HCT116 (cell line): ENCODE data around the gene FAM50B. TPM values are rescaled to one million over a fixed set of nuclear protein-coding genes. Genes with fewer than 3 reads are reported as not detected.

Source experiments
- ATAC-seq: fragments of 200-7000 bp; cut with Tn5 transposase; 2 replicates; pipeline ENCODE4 v1.9.1; 2020; ENCODE audit warnings: mild to moderate bottlenecking, moderate library complexity
- BruUV-seq: library from RNA; stranded (reverse); fragments of 400-500 nt; replicated peaks from 2 replicates; lab custom pipeline; 2021; lab: Mats Ljungman, UMichigan
- CTCF ChIA-PET: fragments of 300-600 bp; sonication (Branson Sonifier 250); formaldehyde crosslinking; loops from one replicate; lab custom pipeline; 2021; ENCODE audit warnings: antibody characterized with exemption; lab: Charles Lee
- POLR2A ChIA-PET: fragments of 300-600, 350-600 bp; sonication (Branson Sonifier 250); formaldehyde crosslinking; loops from one replicate; lab custom pipeline; 2021; ENCODE audit warnings: antibody characterized with exemption; lab: Charles Lee
- RAD21 ChIA-PET, 2 experiments: fragments of 300-600 bp; sonication (Branson Sonifier 250); formaldehyde crosslinking; loops; one replicate each; lab custom pipeline; 2023; ENCODE audit warnings: low total read pairs in 2 of 2; ENCODE audit not compliant: uncharacterized antibody in 2 of 2, unreplicated experiment in 2 of 2, low non-redundant PET in 1 of 2; lab: Charles Lee
- DNase-seq: peaks from one replicate; pipeline ENCODE4 v3.0.0-alpha.2; 2010; ENCODE audit warnings: low read depth, low spot score
- H2AFZ ChIP-seq: fragments of 200-600 bp; shearing (Covaris generic), sonication (generic); 2 replicates; pipeline ENCODE4 v1.6.1; 2017; ENCODE audit warnings: low read depth, mixed run types, mixed read lengths, antibody characterized with exemption, low read length; ENCODE audit not compliant: poor library complexity, severe bottlenecking
- H3K27ac ChIP-seq: 2 replicates; pipeline ENCODE4 v1.5.1; 2012; ENCODE audit warnings: low read depth, low read length
- H3K27me3 ChIP-seq: fragments of 200-600 bp; sonication (generic); 2 replicates; pipeline ENCODE4 v1.6.1; 2016; ENCODE audit warnings: mixed run types, low read length, mixed read lengths; ENCODE audit not compliant: insufficient read depth
- H3K36me3 ChIP-seq, 2 experiments: fragments of 200-500 bp in 1 of 2; fragments of 200-600 bp in 1 of 2; sonication (Bioruptor generic) in 1 of 2; sonication (generic) in 1 of 2; 2 replicates each; pipeline versions ENCODE4 v1.5.1 to v1.6.1; 2014 to 2016; ENCODE audit warnings: low read length in 2 of 2, inconsistent platforms in 1 of 2, mixed read lengths in 1 of 2, mixed run types in 1 of 2; ENCODE audit not compliant: insufficient read depth in 2 of 2, control insufficient read depth in 1 of 2
- H3K4me1 ChIP-seq, 2 experiments: fragments of 200-600 bp in 1 of 2; sonication (generic) in 1 of 2; 2 replicates each; pipeline versions ENCODE4 v1.5.1 to v1.6.1; 2012 to 2017; ENCODE audit warnings: low read length in 2 of 2, inconsistent platforms in 1 of 2, mild to moderate bottlenecking in 1 of 2, mixed read lengths in 1 of 2, mixed run types in 1 of 2, moderate library complexity in 1 of 2; ENCODE audit not compliant: insufficient read depth in 2 of 2, control insufficient read depth in 1 of 2
- H3K4me2 ChIP-seq: fragments of 200-600 bp; sonication (generic); 2 replicates; pipeline ENCODE4 v1.6.1; 2017; ENCODE audit warnings: mixed run types, low read length, mixed read lengths
- H3K4me3 ChIP-seq, 2 experiments: fragments of 200-600 bp in 1 of 2; sonication (generic) in 1 of 2; replicated peaks in 1 of 2; 2 replicates each; pipeline ENCODE4 v1.5.1; 2011 to 2016; ENCODE audit warnings: low read length in 2 of 2, control low read depth in 1 of 2, low read depth in 1 of 2, mild to moderate bottlenecking in 1 of 2, mixed read lengths in 1 of 2, mixed run types in 1 of 2
- H3K79me2 ChIP-seq: fragments of 200-600 bp; sonication (generic); 2 replicates; pipeline ENCODE4 v1.6.1; 2017; ENCODE audit warnings: mild to moderate bottlenecking, mixed run types, low read length, moderate library complexity, mixed read lengths; ENCODE audit not compliant: insufficient read depth
- H3K9ac ChIP-seq: fragments of 200-600 bp; sonication (generic); 2 replicates; pipeline ENCODE4 v1.6.1; 2016; ENCODE audit warnings: low read length, mixed read lengths
- H3K9me2 ChIP-seq: fragments of 200-600 bp; sonication (generic), shearing (Covaris generic); 2 replicates; pipeline ENCODE4 v1.6.1; 2017; ENCODE audit warnings: mixed run types, mild to moderate bottlenecking, moderate library complexity; ENCODE audit not compliant: insufficient read depth
- H3K9me3 ChIP-seq, 2 experiments: fragments of 200-500 bp in 1 of 2; fragments of 200-600 bp in 1 of 2; sonication (Bioruptor generic) in 1 of 2; sonication (generic) in 1 of 2; 2 replicates each; pipeline ENCODE4 v1.6.1; 2014 to 2017; ENCODE audit warnings: low read length in 2 of 2, mixed read lengths in 2 of 2, inconsistent platforms in 1 of 2, low read depth in 1 of 2, mild to moderate bottlenecking in 1 of 2, mixed run types in 1 of 2, moderate library complexity in 1 of 2; ENCODE audit not compliant: control insufficient read depth in 1 of 2, insufficient read depth in 1 of 2
- H4K20me1 ChIP-seq: fragments of 200-600 bp; sonication (generic), shearing (Covaris generic); 2 replicates; pipeline ENCODE4 v1.6.1; 2017; ENCODE audit warnings: mixed run types, mild to moderate bottlenecking, moderate library complexity; ENCODE audit not compliant: insufficient read depth
- CBX3 ChIP-seq: IDR thresholded peaks from 2 replicates; pipeline ENCODE4 v1.6.1; 2012; ENCODE audit warnings: low read depth
- CEBPB ChIP-seq: IDR thresholded peaks from 2 replicates; pipeline ENCODE4 v1.6.1; 2012; ENCODE audit warnings: low read depth
- EGR1 ChIP-seq: IDR thresholded peaks from 2 replicates; pipeline ENCODE4 v1.6.1; 2012; ENCODE audit warnings: low read depth
- EZH2 ChIP-seq: fragments of 200-600 bp; sonication (generic); IDR thresholded peaks from 2 replicates; pipeline ENCODE4 v1.6.1; 2017; ENCODE audit warnings: antibody characterized with exemption, mixed run types
- EZH2phosphoT487 ChIP-seq: fragments of 200-600 bp; IDR thresholded peaks from 2 replicates; pipeline ENCODE4 v1.6.1; 2018; ENCODE audit warnings: antibody characterized with exemption, borderline replicate concordance
- FOSL1 ChIP-seq: IDR thresholded peaks from 2 replicates; pipeline ENCODE4 v1.6.1; 2012; ENCODE audit warnings: low read depth
- JUND ChIP-seq: IDR thresholded peaks from 2 replicates; pipeline ENCODE4 v1.6.1; 2012
- MAX ChIP-seq: IDR thresholded peaks from 2 replicates; pipeline ENCODE4 v1.6.1; 2012
- RAD21 ChIP-seq: IDR thresholded peaks from 2 replicates; pipeline ENCODE4 v1.6.1; 2012; ENCODE audit warnings: low read depth, mild to moderate bottlenecking
- SIN3A ChIP-seq: IDR thresholded peaks from 2 replicates; pipeline ENCODE4 v1.6.1; 2012; ENCODE audit warnings: low read depth
- SP1 ChIP-seq: IDR thresholded peaks from 2 replicates; pipeline ENCODE4 v1.6.1; 2012; ENCODE audit warnings: low read depth
- SRF ChIP-seq: IDR thresholded peaks from 2 replicates; pipeline ENCODE4 v1.6.1; 2012; ENCODE audit warnings: low read depth
- ZBTB33 ChIP-seq: IDR thresholded peaks from 2 replicates; pipeline ENCODE4 v1.6.1; 2011; ENCODE audit warnings: mild to moderate bottlenecking, low read length, moderate library complexity; ENCODE audit not compliant: insufficient replicate concordance; ENCODE audit errors: extremely low read depth
- ZFX ChIP-seq: fragments of 450-650 bp; IDR thresholded peaks from 2 replicates; pipeline ENCODE4 v1.6.1; 2017
- ZNF274 ChIP-seq: fragments of 200-500 bp; sonication (Bioruptor generic); IDR thresholded peaks from 2 replicates; pipeline ENCODE4 v1.6.1; 2014; ENCODE audit warnings: mild to moderate bottlenecking, low read depth, low read length, inconsistent platforms
- intact Hi-C: fragments of 100-400 bp; cut with micrococcal nuclease; formaldehyde crosslinking; loops from 2 replicates; pipeline ENCODE4 v1.10.0; 2022
- total RNA-seq: library from RNA; stranded (reverse); gene quantifications from one replicate; pipeline ENCODE4 v1.2.1, GENCODE V29; 2021; ENCODE audit not compliant: unreplicated experiment

FAM50B gene
- total RNA-seq, 1 experiment from 2014 or later = 0.86 TPM

- TF ChIP-seq MAX (no peak), ZFX (no peak), RAD21 (no peak), CEBPB (no peak), EZH2 (no peak), CBX3 (no peak), SRF (no peak), SIN3A (no peak), EZH2phosphoT487 (no peak), ZNF274 (no peak), ZBTB33 (no peak), SP1 (no peak), FOSL1 (no peak), EGR1 (no peak), JUND (no peak)
- Histone ChIP-seq H2AFZ (no peak overlapping the region), H3K9ac (no peak overlapping the region), H3K36me3 (no peaks in the 10 kb centered on the region), H3K9me2 (no peaks in the 10 kb centered on the region), H4K20me1 (no peaks in the 10 kb centered on the region), H3K4me1 (no peaks in the 10 kb centered on the region), H3K79me2 (no peaks in the 10 kb centered on the region), H3K27me3 (no peaks in the 10 kb centered on the region), H3K4me2 (no peak overlapping the region), H3K4me3 (no peak overlapping the region), H3K9me3 (no peaks in the 10 kb centered on the region), H3K27ac (no peak overlapping the region)
- intact Hi-C loops = no loop called here
- CTCF ChIA-PET = no interaction called here
- DNase-seq (no peak), ATAC-seq (no peak)
- BruUV-seq = no TSS peak
- POLR2A ChIA-PET = no interaction called here
- RAD21 ChIA-PET = no interaction called here
Measured at GRCh38 chr6:3869632-3870527, 20.7 kb downstream of the FAM50B start.
